ENCODE results near the gene ARRB1. TPM values are rescaled to one million over a fixed set of nuclear protein-coding genes. Genes with fewer than 3 reads are reported as not detected.

ARRB1 gene
- total and polyA plus RNA-seq, 9 of the 15 experiments (the other 6 are each of a cell fraction or from before 2014, with no cell fraction given): 6.6 to 45.4 (median 28.5) TPM

DNA sequence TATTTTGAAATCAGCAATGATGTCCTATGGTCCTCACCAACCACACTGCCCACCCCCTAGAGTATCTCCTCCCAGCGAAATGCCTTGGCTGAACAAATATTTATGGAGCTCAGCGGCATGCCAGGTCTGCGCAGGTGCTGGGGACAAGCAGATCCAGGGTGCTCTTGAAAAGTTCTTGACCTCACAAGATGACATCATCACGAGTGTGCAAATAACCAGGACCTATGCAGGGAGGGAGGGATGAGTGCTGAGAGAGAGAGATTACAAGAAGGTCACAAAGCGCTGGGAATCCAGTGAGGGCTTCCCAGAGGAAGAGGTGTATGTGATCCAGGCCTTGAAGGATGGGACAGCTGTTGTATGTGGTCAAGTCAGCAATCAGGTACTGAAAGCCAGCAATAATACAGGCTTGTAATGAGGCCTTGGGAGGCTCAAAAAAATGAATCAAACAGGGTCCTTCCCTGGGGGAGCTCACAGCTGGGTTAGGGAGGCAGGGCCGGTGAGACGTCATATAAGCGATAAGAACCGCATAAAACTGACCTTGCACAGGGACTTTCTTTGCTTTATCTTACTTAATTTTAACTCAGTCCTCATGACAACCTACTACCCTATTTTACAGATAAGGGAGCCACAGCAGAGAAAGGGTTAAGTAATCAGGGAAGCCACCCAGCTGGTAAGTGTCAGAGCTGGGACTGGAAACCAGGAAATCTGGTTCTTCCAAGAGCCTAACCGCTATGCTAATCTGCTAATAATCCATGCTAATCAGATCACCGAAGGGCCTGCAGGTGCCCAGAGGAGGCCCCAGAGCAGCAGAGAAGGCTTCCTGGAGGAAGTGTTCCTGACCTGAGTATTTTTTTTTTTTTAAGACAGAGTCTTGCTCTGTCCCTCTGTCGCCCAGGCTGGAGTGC lies 8.2 kb downstream of the ARRB1 start:
- Histone ChIP-seq H3K4me2 (ENCODE audit: insufficient read depth, low read length) (peak overlapping the region; percentile 10; the same call in 1 of the 2 replicates), H4K20me1 (replicated peaks; ENCODE audit: control insufficient read depth, insufficient read depth, low read length) (peaks cover 19% of the 10 kb centered on the region), H2AFZ (ENCODE audit: low read depth, low read length) (no peak overlapping the region), H3K9me3 (replicated peaks; ENCODE audit: control insufficient read depth, insufficient read depth, low read depth, low read length) (no peaks in the 10 kb centered on the region), H3K9me1 (ENCODE audit: control insufficient read depth, insufficient read depth, low read length) (no peaks in the 10 kb centered on the region), H3K27me3 (ENCODE audit: control insufficient read depth in 2 of 2, insufficient read depth in 2 of 2, low read length in 2 of 2) (no peaks in the 10 kb centered on the region), H3K4me3 (no peak overlapping the region), H3K79me2 (ENCODE audit: control insufficient read depth, insufficient read depth, low read length) (peaks cover 86% of the 10 kb centered on the region), H3K36me3 (ENCODE audit: control insufficient read depth, insufficient read depth, low read length) (peaks cover 31% of the 10 kb centered on the region; the same call in 1 of the 3 replicates), H3K4me1 (replicated peaks in 1 of 2; ENCODE audit: control insufficient read depth in 2 of 2, insufficient read depth in 2 of 2, low read length in 2 of 2) (peaks cover 69 to 76% of the 10 kb centered on the region in 2 experiments), H3K9ac (ENCODE audit: insufficient read depth in 1 of 2, low read depth in 2 of 2, low read length in 2 of 2) (peak overlapping the region in 1 of 2 experiments; percentile 8; a peak in 1 of 4 replicates), H3K27ac (ENCODE audit: extremely low read depth, low read depth, low read length) (0 out of 3 replicates have a peak overlapping the region, but pooled peaks have one; percentile 8)
- ChIA-PET POLR2A (interaction anchor here (0.5 to 1.9 kb wide), 9 partner anchors 9 to 1363 kb away, joined by 3 to 8 read pairs (median 3); no protein-coding TSS in a partner anchor), CTCF (ENCODE audit: low intra/inter-chr PET ratio) (no interaction called here)
- FAIRE-seq (peak; percentile 80), DNase-seq (ENCODE audit: extremely low read depth in 1 of 4, low spot score in 3 of 4) (peak; percentile 51 to 64 (median 54)), ATAC-seq (peak; percentile 19)
- BruUV-seq (replicated peaks): no TSS peak
- in situ Hi-C loops (cut with MboI): no loop called here
- intact Hi-C loops (cut with micrococcal nuclease): no loop called here
- WGBS (ENCODE audit: insufficient coverage, low coverage, missing lambda C conversion rate): 24% methylated on average over 12 of the region's 12 CpGs
- TF ChIP-seq SAP30 (IDR thresholded peaks at IDR 0.05; ENCODE audit: borderline replicate concordance, insufficient read depth, low read depth, low read length, poor library complexity, severe bottlenecking) (no peak), ZKSCAN8 (CRISPR knock-in tag; IDR thresholded peaks at IDR 0.05) (peak; percentile 39; the same call in 1 of the 2 replicates), CEBPG (CRISPR knock-in tag; IDR thresholded peaks at IDR 0.05) (no peak), CEBPG (tag; conservative IDR thresholded peaks at IDR 0.05 in 1 of 2, IDR thresholded peaks at IDR 0.05 in 1 of 2) (peak in 1 of 2 experiments; percentile 36; a peak in 1 of 4 replicates), ATF1 (CRISPR knock-in tag; IDR thresholded peaks at IDR 0.05) (no peak), ATF1 (tag; IDR thresholded peaks at IDR 0.05) (peak; percentile 87), HES1 (IDR thresholded peaks at IDR 0.05; ENCODE audit: low read depth) (no peak), NBN (IDR thresholded peaks at IDR 0.05; ENCODE audit: low read depth) (no peak), TOE1 (IDR thresholded peaks at IDR 0.05; ENCODE audit: borderline replicate concordance) (no peak), TOE1 (CRISPR knock-in tag; IDR thresholded peaks at IDR 0.05; ENCODE audit: borderline replicate concordance, low read depth) (no peak), ETV6 (IDR thresholded peaks at IDR 0.05; ENCODE audit: borderline replicate concordance in 1 of 2, low read depth in 2 of 2, low read length in 1 of 2) (peak in 1 of 2 experiments; percentile 34; a peak in 1 of 4 replicates), ETV6 (CRISPR knock-in tag; IDR thresholded peaks at IDR 0.05; ENCODE audit: borderline replicate concordance) (no peak), CTBP1 (IDR thresholded peaks at IDR 0.05; ENCODE audit: borderline replicate concordance) (peak; percentile 49; the same call in 1 of the 2 replicates), HCFC1 (IDR thresholded peaks at IDR 0.05; ENCODE audit: low read depth, low read length) (no peak), HMGXB4 (CRISPR knock-in tag; IDR thresholded peaks at IDR 0.05) (no peak), EZH2 (IDR thresholded peaks at IDR 0.05; ENCODE audit: borderline replicate concordance, low read depth, low read length) (no peak), HIVEP1 (CRISPR knock-in tag; IDR thresholded peaks at IDR 0.05) (no peak)
- TF ChIP-seq, protein P1, sequence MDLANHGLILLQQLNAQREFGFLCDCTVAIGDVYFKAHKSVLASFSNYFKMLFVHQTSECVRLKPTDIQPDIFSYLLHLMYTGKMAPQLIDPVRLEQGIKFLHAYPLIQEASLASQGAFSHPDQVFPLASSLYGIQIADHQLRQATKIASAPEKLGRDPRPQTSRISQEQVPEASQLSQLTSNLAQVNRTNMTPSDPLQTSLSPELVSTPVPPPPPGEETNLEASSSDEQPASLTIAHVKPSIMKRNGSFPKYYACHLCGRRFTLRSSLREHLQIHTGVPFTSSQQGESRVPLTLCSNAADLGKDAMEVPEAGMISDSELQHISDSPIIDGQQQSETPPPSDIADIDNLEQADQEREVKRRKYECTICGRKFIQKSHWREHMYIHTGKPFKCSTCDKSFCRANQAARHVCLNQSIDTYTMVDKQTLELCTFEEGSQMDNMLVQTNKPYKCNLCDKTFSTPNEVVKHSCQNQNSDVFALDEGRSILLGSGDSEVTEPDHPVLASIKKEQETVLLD (IDR thresholded peaks at IDR 0.05): peak; percentile 44; the same call in 1 of the 2 replicates
